ENCODE results near the gene MZB1.

Gene MZB1

GRCh38 chr5:139389701-139390638, at the start of gene MZB1:
MZB1 (minus strand) TSS chr5:139389913; CDS start chr5:139389856, 57 bp downstream.
- peaks cover 45% of the 10 kb centered on the region for H3K4me1 Mint-ChIP-seq (ENCODE audit: low read depth)
- no peak within 1 kb of the TSS for H3K4me3 Mint-ChIP-seq
- intact Hi-C loops (cut with micrococcal nuclease) = loop anchor here (5.0 kb wide), 1 partner anchor 48 kb away; the partner anchor contains the start of gene PAIP2

GRCh38 chr5:139439013-139439903, 49.5 kb upstream of the MZB1 start, which contains the start of gene DNAJC18:
DNAJC18 (minus strand) TSS chr5:139439525; CDS start chr5:139439445, 80 bp downstream.
- Mint-ChIP-seq H3K4me3 (peak within 1 kb of the TSS; percentile 99), H3K27me3 (no peaks in the 10 kb centered on the region), H3K4me1 (ENCODE audit: low read depth) (peaks cover 27% of the 10 kb centered on the region), H3K9me3 (no peaks in the 10 kb centered on the region), H3K27ac (peak within 1 kb of the TSS; percentile 96), H3K36me3 (ENCODE audit: low read depth) (peaks cover 6% of the 10 kb centered on the region)
- intact Hi-C loops (cut with micrococcal nuclease) = loop anchor here (1.0 to 5.0 kb wide), 2 partner anchors 36 to 43 kb away; partner anchors contain the start of gene STING1

More at GRCh38 chr5:139389701-139390638, at the start of gene MZB1:
- Mint-ChIP-seq H3K36me3 (ENCODE audit: low read depth) (no peaks in the 10 kb centered on the region), H3K27me3 (peaks cover 63% of the 10 kb centered on the region), H3K9me3 (no peaks in the 10 kb centered on the region), H3K27ac (no peak within 1 kb of the TSS)

- no peaks in the 10 kb centered on the region for H3K9me3 Mint-ChIP-seq
- peak overlapping the region; percentile 99 for H3K4me3 Mint-ChIP-seq
- H3K27me3 Mint-ChIP-seq = no peaks in the 10 kb centered on the region
- H3K36me3 Mint-ChIP-seq (ENCODE audit: low read depth) = peaks cover 6% of the 10 kb centered on the region
- peaks cover 27% of the 10 kb centered on the region for H3K4me1 Mint-ChIP-seq (ENCODE audit: low read depth)
- intact Hi-C loops (cut with micrococcal nuclease) = loop anchor here (1.0 to 5.0 kb wide), 2 partner anchors 35 to 44 kb away; partner anchors contain the start of gene STING1
- H3K27ac Mint-ChIP-seq = peak overlapping the region; percentile 96
Measured at GRCh38 chr5:139438707-139439012, 48.9 kb upstream of the MZB1 start.

GRCh38 chr5:139435676-139436075, 46.0 kb upstream of the MZB1 start:
- Mint-ChIP-seq H3K9me3 (no peaks in the 10 kb centered on the region), H3K36me3 (ENCODE audit: low read depth) (peaks cover 6% of the 10 kb centered on the region), H3K27me3 (no peaks in the 10 kb centered on the region), H3K27ac (no peak overlapping the region), H3K4me3 (no peak overlapping the region), H3K4me1 (ENCODE audit: low read depth) (peaks cover 15% of the 10 kb centered on the region)
- intact Hi-C loops (cut with micrococcal nuclease) = loop anchor here (5.0 kb wide), 1 partner anchor 47 kb away; the partner anchor contains the start of gene STING1

GRCh38 chr5:139431706-139432105, 42.0 kb upstream of the MZB1 start:
- Mint-ChIP-seq H3K27me3 (no peaks in the 10 kb centered on the region), H3K4me3 (no peak overlapping the region), H3K9me3 (no peaks in the 10 kb centered on the region), H3K27ac (no peak overlapping the region), H3K36me3 (ENCODE audit: low read depth) (no peaks in the 10 kb centered on the region), H3K4me1 (ENCODE audit: low read depth) (no peaks in the 10 kb centered on the region)
- intact Hi-C loops (cut with micrococcal nuclease) = no loop called here

GRCh38 chr5:139430015-139430414, 40.3 kb upstream of the MZB1 start:
- H3K27ac Mint-ChIP-seq = no peak overlapping the region
- peaks cover 2% of the 10 kb centered on the region for H3K36me3 Mint-ChIP-seq (ENCODE audit: low read depth)
- no peak overlapping the region for H3K4me3 Mint-ChIP-seq
- no peaks in the 10 kb centered on the region for H3K27me3 Mint-ChIP-seq
- no peaks in the 10 kb centered on the region for H3K4me1 Mint-ChIP-seq (ENCODE audit: low read depth)
- H3K9me3 Mint-ChIP-seq = no peaks in the 10 kb centered on the region
- intact Hi-C loops (cut with micrococcal nuclease) = no loop called here

- Mint-ChIP-seq H3K27ac (no peak overlapping the region), H3K36me3 (ENCODE audit: low read depth) (peaks cover 7% of the 10 kb centered on the region), H3K27me3 (no peaks in the 10 kb centered on the region), H3K4me3 (no peak overlapping the region), H3K9me3 (no peaks in the 10 kb centered on the region), H3K4me1 (ENCODE audit: low read depth) (peaks cover 6% of the 10 kb centered on the region)
- intact Hi-C loops (cut with micrococcal nuclease) = no loop called here
Measured at GRCh38 chr5:139426203-139426885, 36.6 kb upstream of the MZB1 start.

GRCh38 chr5:139425497-139425896, 35.8 kb upstream of the MZB1 start:
- no peaks in the 10 kb centered on the region for H3K27me3 Mint-ChIP-seq
- peaks cover 6% of the 10 kb centered on the region for H3K4me1 Mint-ChIP-seq (ENCODE audit: low read depth)
- H3K36me3 Mint-ChIP-seq (ENCODE audit: low read depth) = peaks cover 7% of the 10 kb centered on the region
- intact Hi-C loops (cut with micrococcal nuclease) = no loop called here
- no peaks in the 10 kb centered on the region for H3K9me3 Mint-ChIP-seq
- H3K27ac Mint-ChIP-seq = no peak overlapping the region
- no peak overlapping the region for H3K4me3 Mint-ChIP-seq

GRCh38 chr5:139422307-139422893, 32.7 kb upstream of the MZB1 start:
- no peaks in the 10 kb centered on the region for H3K27me3 Mint-ChIP-seq

GRCh38 chr5:139419226-139420192, 29.8 kb upstream of the MZB1 start:
- Mint-ChIP-seq H3K4me3 (no peak overlapping the region), H3K9me3 (no peaks in the 10 kb centered on the region), H3K4me1 (ENCODE audit: low read depth) (peaks cover 6% of the 10 kb centered on the region), H3K27me3 (no peaks in the 10 kb centered on the region), H3K36me3 (ENCODE audit: low read depth) (peaks cover 6% of the 10 kb centered on the region), H3K27ac (peak overlapping the region; percentile 2)
- intact Hi-C loops (cut with micrococcal nuclease) = no loop called here

More at GRCh38 chr5:139422307-139422893, 32.7 kb upstream of the MZB1 start:
- Mint-ChIP-seq H3K27ac (no peak overlapping the region), H3K4me1 (ENCODE audit: low read depth) (peaks cover 6% of the 10 kb centered on the region), H3K4me3 (no peak overlapping the region), H3K36me3 (ENCODE audit: low read depth) (peaks cover 13% of the 10 kb centered on the region), H3K9me3 (no peaks in the 10 kb centered on the region)
- intact Hi-C loops (cut with micrococcal nuclease) = loop anchor here (1.0 kb wide), 1 partner anchor 91 kb away; no protein-coding TSS in a partner anchor

- H3K4me3 Mint-ChIP-seq = no peak overlapping the region
- H3K36me3 Mint-ChIP-seq (ENCODE audit: low read depth) = peaks cover 6% of the 10 kb centered on the region
- intact Hi-C loops (cut with micrococcal nuclease) = no loop called here
- no peak overlapping the region for H3K27ac Mint-ChIP-seq
- no peaks in the 10 kb centered on the region for H3K9me3 Mint-ChIP-seq
- no peaks in the 10 kb centered on the region for H3K27me3 Mint-ChIP-seq
- H3K4me1 Mint-ChIP-seq (ENCODE audit: low read depth) = peaks cover 1% of the 10 kb centered on the region
Measured at GRCh38 chr5:139418793-139419192, 29.1 kb upstream of the MZB1 start.

GRCh38 chr5:139417214-139417613, 27.5 kb upstream of the MZB1 start:
- Mint-ChIP-seq H3K27me3 (no peaks in the 10 kb centered on the region), H3K9me3 (no peaks in the 10 kb centered on the region), H3K36me3 (ENCODE audit: low read depth) (peaks cover 6% of the 10 kb centered on the region), H3K4me1 (ENCODE audit: low read depth) (no peaks in the 10 kb centered on the region), H3K4me3 (no peak overlapping the region), H3K27ac (no peak overlapping the region)
- intact Hi-C loops (cut with micrococcal nuclease) = no loop called here
